ENCODE measurements around the gene C12orf76. TPM values are rescaled to one million over a fixed set of nuclear protein-coding genes. Genes with fewer than 3 reads are reported as not detected.
"Not testable (repeated sequence)": the region's sequence is repeated elsewhere in the genome, so short reads cannot be mapped to it uniquely, and the experiment has no call there.

C12orf76 gene
- polyA plus RNA-seq, 1 donor (not counting 4 experiments of a cell fraction or from before 2014, with no cell fraction given) = 7.3 TPM

DNA sequence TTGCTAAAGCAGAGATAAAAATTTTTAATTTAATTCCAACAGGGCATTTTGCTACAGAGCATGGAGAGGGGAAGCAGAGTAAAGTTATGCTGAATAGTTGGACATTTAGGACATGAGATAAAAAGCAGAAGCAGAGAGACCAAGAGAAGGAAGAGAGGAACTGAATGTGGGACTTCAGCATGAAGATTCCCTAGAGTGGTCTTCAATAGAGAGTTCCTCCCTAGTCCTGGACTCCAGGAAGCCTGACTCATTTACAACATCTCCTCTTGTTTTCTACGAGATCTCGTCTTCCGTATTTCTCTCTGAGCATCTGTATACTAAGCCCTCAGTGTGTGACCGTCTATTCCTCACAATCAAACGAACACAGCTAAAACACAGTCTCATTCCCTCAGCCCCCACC lies 40.6 kb upstream of the C12orf76 start:
- no peaks in the 10 kb centered on the region for H3K9me1 ChIP-seq (ENCODE audit: control insufficient read depth, extremely low read depth, insufficient read depth, low read length)
- H3K36me3 ChIP-seq (ENCODE audit: control insufficient read depth in 2 of 2, extremely low read depth in 1 of 2, insufficient read depth in 2 of 2, low read length in 2 of 2) = no peaks in the 10 kb centered on the region
- no peak overlapping the region for H3K4me2 ChIP-seq (ENCODE audit: control insufficient read depth, extremely low read depth, insufficient read depth, low read depth, low read length)
- H3K4me1 ChIP-seq (ENCODE audit: control insufficient read depth, extremely low read depth, insufficient read depth, low read length) = no peaks in the 10 kb centered on the region
- no peaks in the 10 kb centered on the region for H3K27me3 ChIP-seq (ENCODE audit: control insufficient read depth, extremely low read depth, insufficient read depth, low read length)
- H3K4me3 ChIP-seq (ENCODE audit: control insufficient read depth in 2 of 3, extremely low read depth in 1 of 3, insufficient read depth in 2 of 3, low read depth in 1 of 3, low read length in 3 of 3) = no peak overlapping the region
- H3K9me3 ChIP-seq (ENCODE audit: control insufficient read depth, low read depth, low read length) = no peaks in the 10 kb centered on the region
- no peak overlapping the region for H3K27ac ChIP-seq (ENCODE audit: control insufficient read depth, insufficient read depth, low read length)
- DNase-seq (ENCODE audit: low read depth, low spot score) (no peak), FAIRE-seq (no peak)
- no peaks in the 10 kb centered on the region for H3K79me2 ChIP-seq (ENCODE audit: control insufficient read depth, insufficient read depth, low read length)
- no peaks in the 10 kb centered on the region for H4K20me1 ChIP-seq (ENCODE audit: control insufficient read depth, extremely low read depth, insufficient read depth, low read length)
- no peak overlapping the region for H3K9ac ChIP-seq (ENCODE audit: control insufficient read depth, extremely low read depth, insufficient read depth, low read length)
- dilution Hi-C loops (cut with MboI; ENCODE audit: extremely low pct_ligation_motif_present, low sequenced_read_pairs) = no loop called here
- no peak overlapping the region for H2AFZ ChIP-seq (ENCODE audit: control insufficient read depth, low read length)
- no peak for TF ChIP-seq EZH2 (IDR thresholded peaks at IDR 0.05; ENCODE audit: low read length)
- TF ChIP-seq, protein P1, sequence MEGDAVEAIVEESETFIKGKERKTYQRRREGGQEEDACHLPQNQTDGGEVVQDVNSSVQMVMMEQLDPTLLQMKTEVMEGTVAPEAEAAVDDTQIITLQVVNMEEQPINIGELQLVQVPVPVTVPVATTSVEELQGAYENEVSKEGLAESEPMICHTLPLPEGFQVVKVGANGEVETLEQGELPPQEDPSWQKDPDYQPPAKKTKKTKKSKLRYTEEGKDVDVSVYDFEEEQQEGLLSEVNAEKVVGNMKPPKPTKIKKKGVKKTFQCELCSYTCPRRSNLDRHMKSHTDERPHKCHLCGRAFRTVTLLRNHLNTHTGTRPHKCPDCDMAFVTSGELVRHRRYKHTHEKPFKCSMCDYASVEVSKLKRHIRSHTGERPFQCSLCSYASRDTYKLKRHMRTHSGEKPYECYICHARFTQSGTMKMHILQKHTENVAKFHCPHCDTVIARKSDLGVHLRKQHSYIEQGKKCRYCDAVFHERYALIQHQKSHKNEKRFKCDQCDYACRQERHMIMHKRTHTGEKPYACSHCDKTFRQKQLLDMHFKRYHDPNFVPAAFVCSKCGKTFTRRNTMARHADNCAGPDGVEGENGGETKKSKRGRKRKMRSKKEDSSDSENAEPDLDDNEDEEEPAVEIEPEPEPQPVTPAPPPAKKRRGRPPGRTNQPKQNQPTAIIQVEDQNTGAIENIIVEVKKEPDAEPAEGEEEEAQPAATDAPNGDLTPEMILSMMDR (optimal IDR thresholded peaks at IDR 0.05 in 1 of 3, IDR thresholded peaks at IDR 0.05 in 1 of 3, conservative IDR thresholded peaks at IDR 0.05 in 1 of 3; ENCODE audit: extremely low read depth in 1 of 3, insufficient read depth in 2 of 3, low read length in 3 of 3) = no peak

DNA sequence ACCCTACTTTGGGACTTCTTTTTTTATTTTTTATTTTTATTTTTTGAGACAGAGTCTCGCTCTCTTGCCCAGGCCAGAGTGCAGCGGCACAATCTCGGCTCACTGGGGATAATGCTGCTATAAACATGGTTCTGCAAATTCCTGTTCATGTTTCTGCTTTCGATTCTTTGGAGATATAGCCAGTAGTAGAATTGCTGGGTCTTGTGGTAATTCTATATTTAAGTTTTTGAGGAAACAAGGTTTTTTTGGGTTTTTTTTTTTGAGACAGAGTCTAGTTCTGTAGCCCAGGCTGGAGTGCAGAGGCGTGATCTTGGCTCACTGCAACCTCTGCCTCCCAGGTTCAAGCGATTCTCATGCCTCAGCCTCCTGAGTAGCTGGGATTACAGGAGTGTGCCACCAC lies 39.9 kb upstream of the C12orf76 start:
- H3K27ac ChIP-seq (ENCODE audit: control insufficient read depth, insufficient read depth, low read length); H3K79me2 ChIP-seq (ENCODE audit: control insufficient read depth, insufficient read depth, low read length); H3K9me1 ChIP-seq (ENCODE audit: control insufficient read depth, extremely low read depth, insufficient read depth, low read length); H3K4me2 ChIP-seq (ENCODE audit: control insufficient read depth, extremely low read depth, insufficient read depth, low read depth, low read length); H3K36me3 ChIP-seq (ENCODE audit: control insufficient read depth in 2 of 2, extremely low read depth in 1 of 2, insufficient read depth in 2 of 2, low read length in 2 of 2); H3K4me1 ChIP-seq (ENCODE audit: control insufficient read depth, extremely low read depth, insufficient read depth, low read length); DNase-seq (ENCODE audit: low read depth, low spot score); H3K4me3 ChIP-seq (ENCODE audit: control insufficient read depth in 2 of 3, extremely low read depth in 1 of 3, insufficient read depth in 2 of 3, low read depth in 1 of 3, low read length in 3 of 3); FAIRE-seq; H3K9me3 ChIP-seq (ENCODE audit: control insufficient read depth, low read depth, low read length); H3K27me3 ChIP-seq (ENCODE audit: control insufficient read depth, extremely low read depth, insufficient read depth, low read length); H4K20me1 ChIP-seq (ENCODE audit: control insufficient read depth, extremely low read depth, insufficient read depth, low read length); H3K9ac ChIP-seq (ENCODE audit: control insufficient read depth, extremely low read depth, insufficient read depth, low read length); dilution Hi-C loops (cut with MboI; ENCODE audit: extremely low pct_ligation_motif_present, low sequenced_read_pairs); H2AFZ ChIP-seq (ENCODE audit: control insufficient read depth, low read length): not testable (repeated sequence)

DNA sequence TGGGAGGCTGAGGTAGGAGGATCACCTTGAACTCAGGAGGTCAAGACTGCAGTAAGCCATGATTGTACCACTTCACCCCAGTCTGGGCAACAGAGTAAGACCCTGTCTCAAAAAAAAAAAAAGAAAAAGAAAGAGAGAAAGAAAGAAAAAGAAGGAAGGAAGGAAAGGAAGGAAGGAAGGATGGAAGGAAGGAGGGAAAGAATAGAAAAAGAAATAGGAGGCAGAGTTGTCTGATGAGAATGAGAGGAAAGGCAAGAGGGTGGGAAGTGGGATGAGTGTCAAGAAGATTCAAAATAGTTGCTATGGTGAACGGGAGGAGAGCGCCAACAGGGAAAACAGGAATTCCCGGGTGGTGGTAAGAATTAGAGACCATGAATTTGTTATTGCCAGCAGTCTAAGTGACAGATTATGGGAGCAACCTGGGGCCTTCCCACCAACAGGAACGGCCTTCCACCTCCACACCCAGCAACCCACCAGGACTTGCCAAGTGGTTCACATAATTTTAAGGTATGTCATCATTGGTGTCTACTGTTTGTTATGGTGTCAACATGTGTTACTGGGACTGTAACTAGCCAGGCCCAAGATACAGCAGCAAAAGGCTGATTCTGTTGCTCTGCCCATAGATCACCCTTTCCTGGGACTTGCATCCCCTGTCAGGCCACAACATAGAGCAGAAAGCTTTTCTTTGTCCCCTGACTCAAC lies 36.1 kb upstream of the C12orf76 start:
- DNase-seq (ENCODE audit: low read depth, low spot score) (no peak), FAIRE-seq (no peak)
- Histone ChIP-seq H4K20me1 (ENCODE audit: control insufficient read depth, extremely low read depth, insufficient read depth, low read length) (no peaks in the 10 kb centered on the region), H3K79me2 (ENCODE audit: control insufficient read depth, insufficient read depth, low read length) (no peaks in the 10 kb centered on the region), H3K36me3 (ENCODE audit: control insufficient read depth in 2 of 2, extremely low read depth in 1 of 2, insufficient read depth in 2 of 2, low read length in 2 of 2) (no peaks in the 10 kb centered on the region), H3K9me1 (ENCODE audit: control insufficient read depth, extremely low read depth, insufficient read depth, low read length) (no peaks in the 10 kb centered on the region), H3K4me1 (ENCODE audit: control insufficient read depth, extremely low read depth, insufficient read depth, low read length) (no peaks in the 10 kb centered on the region), H3K27me3 (ENCODE audit: control insufficient read depth, extremely low read depth, insufficient read depth, low read length) (no peaks in the 10 kb centered on the region), H3K9ac (ENCODE audit: control insufficient read depth, extremely low read depth, insufficient read depth, low read length) (no peak overlapping the region), H3K9me3 (ENCODE audit: control insufficient read depth, low read depth, low read length) (no peaks in the 10 kb centered on the region), H2AFZ (ENCODE audit: control insufficient read depth, low read length) (no peak overlapping the region), H3K4me2 (ENCODE audit: control insufficient read depth, extremely low read depth, insufficient read depth, low read depth, low read length) (no peak overlapping the region), H3K4me3 (ENCODE audit: control insufficient read depth in 2 of 3, extremely low read depth in 1 of 3, insufficient read depth in 2 of 3, low read depth in 1 of 3, low read length in 3 of 3) (no peak overlapping the region), H3K27ac (ENCODE audit: control insufficient read depth, insufficient read depth, low read length) (no peak overlapping the region)
- no peak for TF ChIP-seq EZH2 (IDR thresholded peaks at IDR 0.05; ENCODE audit: low read length)
- TF ChIP-seq, protein P1 (optimal IDR thresholded peaks at IDR 0.05 in 1 of 3, IDR thresholded peaks at IDR 0.05 in 1 of 3, conservative IDR thresholded peaks at IDR 0.05 in 1 of 3; ENCODE audit: extremely low read depth in 1 of 3, insufficient read depth in 2 of 3, low read length in 3 of 3) = no peak
- dilution Hi-C loops (cut with MboI; ENCODE audit: extremely low pct_ligation_motif_present, low sequenced_read_pairs) = no loop called here

Measured in keratinocyte (primary cell).